ENCODE results near the gene HELZ. TPM values are rescaled to one million over a fixed set of nuclear protein-coding genes. Genes with fewer than 3 reads are reported as not detected.

The HELZ gene
- total RNA-seq, 1 donor from 2014 or later = 71.0 TPM

DNA sequence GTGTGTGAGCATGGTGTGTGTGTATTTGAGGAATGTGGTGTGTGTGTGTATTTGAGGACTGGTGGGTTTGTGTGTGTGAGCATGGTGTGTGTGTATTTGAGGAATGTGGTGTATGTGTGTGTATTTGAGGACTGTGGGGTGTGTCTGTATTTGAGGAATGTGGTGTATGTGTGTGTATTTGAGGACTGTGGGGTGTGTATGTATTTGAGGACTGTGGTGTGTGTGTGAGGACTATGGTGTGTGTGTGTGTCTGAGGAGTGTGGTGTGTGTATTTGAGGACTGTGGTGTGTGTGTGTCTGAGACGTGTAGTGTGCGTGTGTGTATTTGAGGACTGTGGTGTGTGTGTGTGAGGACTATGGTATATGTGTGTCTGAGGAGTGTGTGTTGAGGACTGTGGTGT, 218.7 kb downstream of the HELZ start:
- H3K36me3 Mint-ChIP-seq (ENCODE audit: insufficient read depth) = no peaks in the 10 kb centered on the region
- H3K4me3 Mint-ChIP-seq (ENCODE audit: low read depth) = no peak overlapping the region
- no peaks in the 10 kb centered on the region for H3K27me3 Mint-ChIP-seq
- TF ChIP-seq, protein P1, sequence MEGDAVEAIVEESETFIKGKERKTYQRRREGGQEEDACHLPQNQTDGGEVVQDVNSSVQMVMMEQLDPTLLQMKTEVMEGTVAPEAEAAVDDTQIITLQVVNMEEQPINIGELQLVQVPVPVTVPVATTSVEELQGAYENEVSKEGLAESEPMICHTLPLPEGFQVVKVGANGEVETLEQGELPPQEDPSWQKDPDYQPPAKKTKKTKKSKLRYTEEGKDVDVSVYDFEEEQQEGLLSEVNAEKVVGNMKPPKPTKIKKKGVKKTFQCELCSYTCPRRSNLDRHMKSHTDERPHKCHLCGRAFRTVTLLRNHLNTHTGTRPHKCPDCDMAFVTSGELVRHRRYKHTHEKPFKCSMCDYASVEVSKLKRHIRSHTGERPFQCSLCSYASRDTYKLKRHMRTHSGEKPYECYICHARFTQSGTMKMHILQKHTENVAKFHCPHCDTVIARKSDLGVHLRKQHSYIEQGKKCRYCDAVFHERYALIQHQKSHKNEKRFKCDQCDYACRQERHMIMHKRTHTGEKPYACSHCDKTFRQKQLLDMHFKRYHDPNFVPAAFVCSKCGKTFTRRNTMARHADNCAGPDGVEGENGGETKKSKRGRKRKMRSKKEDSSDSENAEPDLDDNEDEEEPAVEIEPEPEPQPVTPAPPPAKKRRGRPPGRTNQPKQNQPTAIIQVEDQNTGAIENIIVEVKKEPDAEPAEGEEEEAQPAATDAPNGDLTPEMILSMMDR (IDR thresholded peaks at IDR 0.05; ENCODE audit: unreplicated experiment) = no peak
- no peaks in the 10 kb centered on the region for H3K9me3 Mint-ChIP-seq (ENCODE audit: low read depth)
- no peak overlapping the region for H3K27ac Mint-ChIP-seq
- no peaks in the 10 kb centered on the region for H3K4me1 Mint-ChIP-seq (ENCODE audit: low read depth)
- DNase-seq (ENCODE audit: low spot score, unreplicated experiment) = no peak

DNA sequence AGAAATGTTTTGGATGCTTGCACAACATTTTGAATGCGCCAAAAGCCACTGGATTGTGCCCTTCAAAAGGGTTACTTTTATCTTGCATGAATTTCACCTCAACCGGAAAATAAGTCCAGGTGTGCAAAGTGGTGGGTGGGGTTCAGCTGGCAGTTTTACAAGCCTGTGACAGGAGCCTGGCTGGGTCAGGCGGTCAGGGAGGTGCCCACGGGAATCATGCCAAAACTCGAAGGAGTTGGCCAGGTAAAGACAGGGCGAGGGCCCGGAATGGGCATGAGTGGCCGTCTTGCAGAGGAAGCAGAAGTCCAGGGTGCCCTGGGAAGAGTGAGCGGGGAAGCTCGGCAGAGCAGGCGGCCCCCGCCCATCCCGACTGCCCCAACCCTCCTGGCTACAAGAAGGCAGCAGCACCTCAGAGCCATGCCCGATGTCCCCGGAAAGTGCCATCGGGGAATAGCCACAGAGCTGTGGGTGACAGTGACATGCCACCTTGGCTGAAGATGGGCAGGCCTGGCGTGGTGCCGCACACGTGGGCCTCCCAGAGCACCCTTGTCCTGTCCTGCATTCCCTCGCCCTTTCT, 219.7 kb downstream of the HELZ start:
- DNase-seq (ENCODE audit: low spot score, unreplicated experiment) = no peak

DNA sequence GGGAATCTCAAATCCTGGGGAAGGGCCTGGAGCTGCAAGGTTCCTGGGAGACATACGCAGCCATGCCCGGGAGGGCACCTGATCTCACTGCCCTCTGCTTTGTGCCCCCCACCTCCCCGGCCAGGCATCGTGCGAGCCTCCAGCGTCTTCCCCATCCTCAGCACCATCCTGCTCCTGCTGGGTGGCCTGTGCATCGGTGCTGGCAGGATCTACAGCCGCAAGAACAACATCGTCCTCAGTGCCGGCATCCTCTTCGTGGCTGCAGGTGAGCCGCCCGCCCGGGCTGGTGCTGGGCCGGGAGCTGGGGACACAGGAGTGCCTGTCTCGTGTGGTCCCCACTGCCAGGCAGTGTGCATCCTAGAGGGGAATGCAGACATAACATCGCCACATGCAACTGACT, 220.3 kb downstream of the HELZ start:
- no peaks in the 10 kb centered on the region for H3K27me3 Mint-ChIP-seq
- TF ChIP-seq, protein P1 (IDR thresholded peaks at IDR 0.05; ENCODE audit: unreplicated experiment) = no peak
- H3K36me3 Mint-ChIP-seq (ENCODE audit: insufficient read depth) = no peaks in the 10 kb centered on the region
- no peak overlapping the region for H3K27ac Mint-ChIP-seq
- no peaks in the 10 kb centered on the region for H3K9me3 Mint-ChIP-seq (ENCODE audit: low read depth)
- no peak for DNase-seq (ENCODE audit: low spot score, unreplicated experiment)
- H3K4me1 Mint-ChIP-seq (ENCODE audit: low read depth) = no peaks in the 10 kb centered on the region
- no peak overlapping the region for H3K4me3 Mint-ChIP-seq (ENCODE audit: low read depth)

More for the DNA sequence above, 219.7 kb downstream of the HELZ start:
- Mint-ChIP-seq H3K9me3 (ENCODE audit: low read depth) (no peaks in the 10 kb centered on the region), H3K4me1 (ENCODE audit: low read depth) (no peaks in the 10 kb centered on the region), H3K4me3 (ENCODE audit: low read depth) (no peak overlapping the region), H3K27ac (no peak overlapping the region), H3K36me3 (ENCODE audit: insufficient read depth) (no peaks in the 10 kb centered on the region), H3K27me3 (no peaks in the 10 kb centered on the region)
- TF ChIP-seq, protein P1 (IDR thresholded peaks at IDR 0.05; ENCODE audit: unreplicated experiment) = no peak

DNA sequence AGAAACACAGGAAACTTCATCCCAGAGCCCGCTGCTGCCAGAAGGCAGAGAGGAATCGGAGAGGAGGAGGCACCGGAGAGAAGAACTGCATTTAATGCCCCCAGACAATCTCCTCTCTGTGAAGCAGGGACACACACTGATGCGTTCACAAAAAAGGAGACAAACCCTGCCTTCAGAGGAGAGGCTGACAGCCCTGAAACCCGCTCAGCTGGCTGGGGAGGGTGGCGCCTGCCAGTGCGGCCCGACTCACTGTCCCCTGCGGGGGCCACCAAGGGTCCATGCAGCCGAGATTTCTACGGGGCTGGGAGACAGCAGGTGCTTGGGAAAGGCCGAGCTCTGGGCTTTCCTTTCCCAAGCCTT, 222.6 kb downstream of the HELZ start:
- Mint-ChIP-seq H3K4me1 (ENCODE audit: low read depth) (peaks cover 12% of the 10 kb centered on the region), H3K4me3 (ENCODE audit: low read depth) (no peak overlapping the region), H3K9me3 (ENCODE audit: low read depth) (no peaks in the 10 kb centered on the region), H3K36me3 (ENCODE audit: insufficient read depth) (no peaks in the 10 kb centered on the region), H3K27ac (no peak overlapping the region), H3K27me3 (peaks cover 3% of the 10 kb centered on the region)
- DNase-seq (ENCODE audit: low spot score, unreplicated experiment) = no peak
- TF ChIP-seq, protein P1 (IDR thresholded peaks at IDR 0.05; ENCODE audit: unreplicated experiment) = no peak

DNA sequence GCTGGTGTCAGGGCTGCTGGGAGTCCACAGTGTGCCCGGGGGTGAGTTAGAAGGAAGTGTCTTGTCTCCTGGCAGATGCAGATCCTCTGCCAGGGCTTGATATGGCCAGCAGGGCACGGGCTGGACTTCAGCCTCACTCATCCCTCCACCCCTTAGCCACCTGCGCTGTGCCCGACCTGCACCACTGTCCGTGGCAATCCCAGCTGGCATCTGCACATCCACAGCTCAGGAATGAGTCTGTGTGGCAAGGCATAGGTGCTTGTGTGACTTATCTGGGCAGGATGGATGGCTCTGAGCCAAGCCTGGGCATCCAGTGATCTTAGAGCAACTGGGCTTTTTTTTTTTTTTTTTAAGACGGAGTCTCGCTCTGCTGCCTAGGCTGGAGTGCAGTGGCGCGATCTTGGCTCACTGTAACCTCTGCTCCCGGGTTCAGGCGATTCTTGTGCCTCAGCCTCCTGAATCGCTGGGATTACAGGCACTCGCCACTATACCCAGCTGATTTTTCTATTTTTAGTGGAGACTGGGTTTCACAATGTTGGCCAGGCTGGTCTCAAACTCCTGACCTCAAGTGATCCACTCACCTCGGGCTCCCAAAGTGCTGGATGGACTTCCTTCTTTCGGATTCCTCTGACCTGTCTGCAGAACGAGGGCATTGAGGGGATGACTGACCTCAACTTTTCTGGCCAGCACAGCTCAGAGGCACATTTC, 223.1 kb downstream of the HELZ start:
- H3K4me1 Mint-ChIP-seq (ENCODE audit: low read depth) = peaks cover 12% of the 10 kb centered on the region
- no peak for DNase-seq (ENCODE audit: low spot score, unreplicated experiment)
- TF ChIP-seq, protein P1 (IDR thresholded peaks at IDR 0.05; ENCODE audit: unreplicated experiment) = no peak
- no peak overlapping the region for H3K4me3 Mint-ChIP-seq (ENCODE audit: low read depth)
- H3K36me3 Mint-ChIP-seq (ENCODE audit: insufficient read depth) = no peaks in the 10 kb centered on the region
- no peak overlapping the region for H3K27ac Mint-ChIP-seq
- peaks cover 3% of the 10 kb centered on the region for H3K27me3 Mint-ChIP-seq
- no peaks in the 10 kb centered on the region for H3K9me3 Mint-ChIP-seq (ENCODE audit: low read depth)
